Spleen (tissue), 11 donors: ENCODE measurements around the gene BEST1. TPM values are rescaled to one million over a fixed set of nuclear protein-coding genes. Genes with fewer than 3 reads are reported as not detected.

ENCODE experiments used
- DNase-seq: peaks from one replicate; pipeline ENCODE4 v3.0.0-alpha.2; 2020
- H3K27ac ChIP-seq, 8 donors: fragments of 200-600 bp; sonication (generic) in 7 of 8; 1 replicate in 4 of 8; 2 replicates in 4 of 8; pipeline versions ENCODE4 v1.5.0 to v1.8.0; 2016 to 2021; ENCODE audit warnings: inconsistent platforms in 4 of 8, mild to moderate bottlenecking in 4 of 8, moderate library complexity in 1 of 8
- H3K27me3 ChIP-seq, 7 donors: fragments of 200-600 bp; sonication (generic) in 6 of 7; replicated peaks in 1 of 7; 1 replicate in 4 of 7; 2 replicates in 3 of 7; pipeline versions ENCODE4 v1.5.0 to v1.8.0; 2016 to 2021; ENCODE audit warnings: inconsistent platforms in 3 of 7, mild to moderate bottlenecking in 1 of 7
- H3K36me3 ChIP-seq, 6 donors: fragments of 200-600 bp; sonication (generic) in 5 of 6; 1 replicate in 4 of 6; 2 replicates in 2 of 6; pipeline versions ENCODE4 v1.5.0 to v1.8.0; 2016 to 2021; ENCODE audit warnings: inconsistent platforms in 2 of 6
- H3K4me1 ChIP-seq, 6 donors: fragments of 200-600 bp; sonication (generic) in 5 of 6; 1 replicate in 3 of 6; 2 replicates in 3 of 6; pipeline versions ENCODE4 v1.5.0 to v1.8.0; 2016 to 2021; ENCODE audit warnings: inconsistent platforms in 3 of 6
- H3K4me3 ChIP-seq, 8 donors: fragments of 200-600 bp; sonication (generic) in 7 of 8; 1 replicate in 4 of 8; 2 replicates in 4 of 8; pipeline versions ENCODE4 v1.5.0 to v1.8.0; 2016 to 2021; ENCODE audit warnings: inconsistent platforms in 4 of 8, mild to moderate bottlenecking in 4 of 8, moderate library complexity in 2 of 8
- H3K9me3 ChIP-seq, 8 donors: fragments of 200-600 bp; sonication (generic) in 7 of 8; 1 replicate in 4 of 8; 2 replicates in 4 of 8; pipeline versions ENCODE4 v1.5.0 to v1.8.0; 2016 to 2021; ENCODE audit warnings: inconsistent platforms in 4 of 8
- CTCF ChIP-seq, 11 experiments: fragments of 200-600 bp in 7 of 11; fragments of 450-650 bp in 4 of 11; sonication (generic) in 4 of 11; IDR thresholded peaks in 8 of 11; conservative IDR thresholded peaks in 3 of 11; 1 replicate in 7 of 11; 2 replicates in 4 of 11; pipeline versions ENCODE4 v1.4.0 to v1.8.0; 2016 to 2021; ENCODE audit warnings: antibody characterized with exemption in 11 of 11, inconsistent platforms in 4 of 11, mild to moderate bottlenecking in 1 of 11
- POLR2A ChIP-seq, 3 donors: fragments of 450-650 bp; IDR thresholded peaks; one replicate each; pipeline ENCODE4 v1.5.1; 2017; ENCODE audit warnings: antibody characterized with exemption in 3 of 3, mild to moderate bottlenecking in 1 of 3
- POLR2AphosphoS5 ChIP-seq, 3 donors: sonication (generic); formaldehyde crosslinking; IDR thresholded peaks; one replicate each; pipeline ENCODE4 v1.5.1; 2017; ENCODE audit warnings: antibody characterized with exemption in 3 of 3
- WGBS, 5 donors: extraction: QIAGEN DNeasy Blood & Tissue Kit in 3 of 5; methylation state at CpG; one replicate each; pipeline versions ENCODE4 v1.1.5 to v1.1.7; 2013 to 2018; 5-methylcytosine and 5-hydroxymethylcytosine counted together
- intact Hi-C: fragments of 100-400 bp; cut with DNase I; formaldehyde crosslinking; loops from one replicate; pipeline ENCODE4 v1.15.0; 2023; ENCODE audit warnings: low total_unique reads
- polyA plus RNA-seq, 3 donors: library from polyadenylated mRNA; stranded (reverse); fragments of 200-250 nt; gene quantifications; one replicate each; pipeline ENCODE4 v1.2.1, GENCODE V29; 2013
- total RNA-seq, 7 donors: library from RNA; depleted of rRNA in 3 of 7; stranded (reverse); fragments of >200 nt in 3 of 7; fragmentation: NEBNext Ultra II Directional in 4 of 7; extraction: Animal tissue kit (Norgen Biotek cat#: 25700) in 4 of 7; gene quantifications; one replicate each; pipeline versions ENCODE4 v1.1.0 to v1.2.1, GENCODE V29; 2016 to 2021
- donor health status: healthy with polysubstance abuse.
- donor health status: DM: no; HTN: no; CAD: no; lungs with moderate emphysema.
- donor health status: DM: no; HTN: no; CAD: no.
- donor health status: Bipolar disorder and iron deficiency.
- donor health status: healthy.
- donor health status: DM: no; HTN: no; CAD: no.
- donor health status: DM: yes; HTN: yes; CAD: no.

BEST1 gene
- total and polyA plus RNA-seq, 10 donors = 2.6 to 20.4 (median 10.8) TPM

GRCh38 chr11:61969391-61969758 lies 19.2 kb downstream of the BEST1 start:
- DNase-seq = no peak
- peak overlapping the region in 7 of 8 donors; percentile 94 to 100 (median 99) for H3K27ac ChIP-seq
- no peaks in the 10 kb centered on the region for H3K27me3 ChIP-seq
- 92 to 95% (median 94%) methylated on average over 7 of the region's 7 CpGs for WGBS, 5 donors
- H3K9me3 ChIP-seq = no peaks in the 10 kb centered on the region
- no peak overlapping the region for H3K4me3 ChIP-seq
- intact Hi-C loops = no loop called here
- peaks cover 51 to 89% (median 79%) of the 10 kb centered on the region in 6 donors for H3K4me1 ChIP-seq
- TF ChIP-seq POLR2A (IDR thresholded peaks at IDR 0.05) (no peak), CTCF (IDR thresholded peaks at IDR 0.05 in 8 of 11, conservative IDR thresholded peaks at IDR 0.05 in 3 of 11) (no peak), POLR2AphosphoS5 (IDR thresholded peaks at IDR 0.05) (no peak)
- peaks cover 0 to 21% (median 11%) of the 10 kb centered on the region in 6 donors for H3K36me3 ChIP-seq

- no peaks in the 10 kb centered on the region for H3K9me3 ChIP-seq
- DNase-seq = no peak
- intact Hi-C loops = no loop called here
- TF ChIP-seq POLR2AphosphoS5 (IDR thresholded peaks at IDR 0.05) (no peak), CTCF (IDR thresholded peaks at IDR 0.05 in 8 of 11, conservative IDR thresholded peaks at IDR 0.05 in 3 of 11) (no peak), POLR2A (IDR thresholded peaks at IDR 0.05) (no peak)
- WGBS, 5 donors = 88 to 94% (median 92%) methylated on average over 2 of the region's 2 CpGs
- peak overlapping the region; percentile 72 to 100 (median 99) for H3K27ac ChIP-seq
- no peaks in the 10 kb centered on the region for H3K27me3 ChIP-seq
- peaks cover 0 to 14% (median 4%) of the 10 kb centered on the region in 6 donors for H3K36me3 ChIP-seq
- peaks cover 45 to 87% (median 74%) of the 10 kb centered on the region in 6 donors for H3K4me1 ChIP-seq
- peak overlapping the region in 1 of 8 donors; percentile 47 for H3K4me3 ChIP-seq
Measured at GRCh38 chr11:61969838-61970662, 19.9 kb downstream of the BEST1 start.

- no peaks in the 10 kb centered on the region for H3K27me3 ChIP-seq
- peaks cover 51 to 87% (median 71%) of the 10 kb centered on the region in 6 donors for H3K4me1 ChIP-seq
- WGBS, 5 donors = 22 to 30% (median 29%) methylated on average over 16 of the region's 16 CpGs
- peak overlapping the region; percentile 72 to 100 (median 99) for H3K27ac ChIP-seq
- H3K4me3 ChIP-seq = peak overlapping the region in 2 of 8 donors; percentile 10 to 47
- H3K9me3 ChIP-seq = no peaks in the 10 kb centered on the region
- H3K36me3 ChIP-seq = no peaks in the 10 kb centered on the region
- intact Hi-C loops = no loop called here
- peak; percentile 81 to 95 (median 81) for TF ChIP-seq POLR2AphosphoS5 (IDR thresholded peaks at IDR 0.05)
- TF ChIP-seq CTCF (IDR thresholded peaks at IDR 0.05 in 8 of 11, conservative IDR thresholded peaks at IDR 0.05 in 3 of 11) = no peak
- peak in 1 of 3 donors; percentile 75 for TF ChIP-seq POLR2A (IDR thresholded peaks at IDR 0.05)
- DNase-seq = peak; percentile 93
Measured at GRCh38 chr11:61971248-61972111, 21.3 kb downstream of the BEST1 start.
